Activated CD8-positive, alpha-beta memory T cell treated with anti-CD3 and anti-CD28 coated beads, Interleukin-2, amount 50 U/mL, for 48 hours (primary cell): ENCODE results near the gene CACNA1A.

ENCODE experiments used
- DNase-seq: peaks from one replicate; pipeline ENCODE4 v3.0.0-alpha.2; 2020

Gene CACNA1A

DNA sequence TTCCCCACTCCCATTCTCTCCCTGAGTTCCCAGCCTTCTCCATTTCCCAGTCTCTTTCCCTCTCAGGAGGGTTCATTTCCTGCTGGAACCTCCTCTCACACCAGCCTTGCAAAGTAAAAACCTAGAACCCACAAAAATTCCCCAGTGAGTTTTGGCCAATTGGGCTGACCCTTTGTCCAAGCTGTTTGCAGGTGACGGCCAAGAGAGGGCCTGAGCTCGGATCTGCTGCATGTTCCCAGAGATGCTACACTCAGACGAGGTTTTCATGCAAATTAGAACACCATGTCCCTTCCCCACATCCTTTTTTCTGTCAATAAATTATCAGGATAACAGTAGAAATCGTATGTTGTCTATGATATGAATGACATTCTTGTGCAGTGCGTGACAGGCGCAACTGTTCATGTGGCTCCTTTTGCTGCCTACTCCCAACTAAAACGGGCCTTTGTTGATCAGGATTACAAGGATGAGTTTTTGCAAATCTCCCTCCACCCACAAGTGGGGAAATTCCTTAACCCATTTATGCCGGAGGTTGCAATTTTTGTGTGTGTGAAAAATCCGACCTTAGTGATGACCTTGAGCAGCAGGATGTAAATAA lies 149.5 kb downstream of the CACNA1A start:
- DNase-seq = no peak

DNA sequence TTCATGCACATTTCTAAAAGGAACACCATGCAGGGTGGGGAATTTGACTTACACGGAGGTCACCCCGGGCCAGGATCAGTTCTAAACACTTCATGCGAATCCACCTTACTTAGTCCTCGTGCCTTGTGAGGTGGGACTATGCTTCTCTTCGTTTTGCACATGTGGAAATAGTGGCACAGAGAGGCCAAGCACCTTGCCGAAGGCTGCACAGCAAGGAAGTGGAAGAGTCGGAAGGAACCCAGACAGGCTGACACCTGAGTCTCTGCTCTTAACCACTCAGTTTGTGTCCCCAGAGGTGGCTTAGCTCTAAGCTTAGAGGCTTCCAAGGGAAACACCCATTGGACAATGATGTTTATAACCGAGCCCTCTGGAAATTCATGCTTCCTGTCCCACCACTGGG lies 150.1 kb downstream of the CACNA1A start:
- no peak for DNase-seq

DNA sequence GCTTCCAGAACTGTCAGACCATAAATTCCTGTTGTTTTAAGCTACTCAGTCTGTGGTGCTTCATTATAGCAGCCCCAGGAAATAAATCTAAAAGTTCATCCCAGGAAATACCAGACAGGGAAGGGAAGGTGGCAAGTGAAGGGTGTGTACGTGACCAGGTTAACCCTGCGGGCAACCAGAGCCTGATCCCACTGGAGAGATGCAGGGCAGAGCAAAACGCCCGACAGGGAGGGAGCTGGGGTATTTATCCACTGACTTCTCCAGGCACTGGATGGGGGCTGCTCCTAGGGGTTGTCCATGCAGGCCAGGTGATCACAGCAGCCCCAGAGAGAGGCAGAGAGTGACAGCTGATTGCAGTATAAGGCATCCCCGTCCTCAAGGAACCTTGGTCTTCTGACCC lies 150.9 kb downstream of the CACNA1A start:
- no peak for DNase-seq

DNA sequence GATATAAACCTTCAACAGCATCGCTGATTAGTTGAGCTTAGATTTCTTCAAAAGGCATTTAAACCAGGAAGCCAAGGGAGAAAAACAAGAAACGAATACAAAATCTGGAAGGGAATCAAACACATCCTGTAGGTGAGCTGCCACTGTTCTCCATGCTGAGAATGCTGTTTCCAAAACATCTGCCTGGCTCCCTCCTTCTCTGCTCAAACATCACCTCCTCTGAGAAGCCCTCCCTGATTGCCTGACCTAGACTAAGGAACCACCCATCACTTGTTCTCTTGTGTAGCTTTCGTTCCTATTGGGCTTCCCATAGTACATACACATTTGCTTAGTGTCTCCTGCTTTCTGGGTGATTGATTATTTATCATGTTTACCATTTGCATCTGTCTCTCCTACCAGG lies 152.7 kb downstream of the CACNA1A start:
- DNase-seq = no peak

DNA sequence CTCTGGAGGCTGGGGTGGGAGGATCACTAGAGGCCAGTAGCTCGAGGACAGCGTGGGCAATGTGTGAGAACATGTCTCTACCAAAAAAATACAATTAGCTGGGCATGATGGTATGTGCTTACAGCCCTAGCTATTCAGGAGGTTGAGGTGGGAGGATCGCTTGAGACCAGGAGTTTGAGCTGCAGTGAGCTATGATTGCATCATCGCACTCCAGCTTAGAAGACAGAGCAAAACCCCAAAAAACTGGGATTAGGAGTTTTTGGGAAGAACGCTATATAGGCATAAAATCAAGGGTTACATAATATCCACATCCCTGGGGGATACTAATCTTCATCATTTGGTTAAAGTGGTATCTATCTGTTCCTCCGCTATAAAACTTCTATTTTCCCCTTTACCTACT lies 155.5 kb downstream of the CACNA1A start:
- DNase-seq = no peak

DNA sequence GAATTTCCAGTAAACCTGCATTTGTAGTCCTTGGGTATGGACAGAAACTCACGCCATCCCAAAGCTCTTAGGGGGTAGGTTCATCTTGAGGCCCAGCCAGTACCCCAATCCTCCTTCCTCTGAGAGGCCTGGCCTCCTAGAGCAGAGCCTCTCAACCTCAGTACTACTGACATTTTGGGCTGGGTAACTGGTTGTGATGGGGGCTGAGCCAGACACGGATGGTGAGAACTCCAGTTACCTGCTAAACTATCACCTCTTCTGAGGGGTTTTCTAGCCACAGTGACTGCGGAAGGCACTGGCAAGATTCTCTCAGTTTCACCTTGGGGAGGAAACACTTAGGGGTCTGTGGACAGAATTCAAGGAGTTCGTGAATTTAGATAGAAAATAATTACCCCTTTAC lies 156.2 kb downstream of the CACNA1A start:
- DNase-seq = no peak

DNA sequence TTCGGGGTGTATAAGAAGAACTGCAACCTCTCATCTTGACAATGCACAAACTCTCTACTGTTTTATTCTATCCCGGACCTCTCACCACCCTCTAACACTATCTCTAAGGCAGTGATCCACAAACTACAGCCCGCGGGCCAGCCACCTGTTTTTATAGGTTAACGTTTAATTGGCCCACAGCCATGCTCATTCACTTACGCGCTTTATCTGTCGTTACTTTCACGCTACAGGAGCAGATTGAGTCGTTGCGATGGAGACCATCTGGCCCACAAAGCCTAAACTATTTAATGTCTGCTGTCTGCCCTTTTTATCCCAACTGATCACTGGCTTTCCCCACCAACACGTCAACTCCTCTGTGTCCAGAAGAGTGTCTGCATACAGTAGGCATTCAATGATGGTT lies 158.9 kb downstream of the CACNA1A start:
- DNase-seq = no peak

DNA sequence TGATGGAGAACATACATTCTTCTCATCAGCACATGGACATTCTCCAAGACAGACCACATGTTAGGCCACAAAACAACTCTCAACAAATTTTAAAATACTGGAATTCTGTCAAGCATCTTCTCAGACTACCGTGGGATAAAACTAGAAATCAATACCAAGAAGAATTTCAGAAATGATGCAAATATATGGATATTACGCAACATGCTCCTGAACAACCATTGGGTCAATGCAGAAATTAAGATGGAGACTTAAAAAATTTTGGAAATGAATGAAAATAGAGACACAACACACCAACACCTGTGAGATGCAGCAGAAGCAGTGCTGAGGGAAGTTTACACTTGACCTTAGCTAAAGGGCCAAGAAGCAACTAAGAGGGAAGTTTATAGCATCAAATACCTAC lies 162.8 kb downstream of the CACNA1A start:
- DNase-seq = no peak

DNA sequence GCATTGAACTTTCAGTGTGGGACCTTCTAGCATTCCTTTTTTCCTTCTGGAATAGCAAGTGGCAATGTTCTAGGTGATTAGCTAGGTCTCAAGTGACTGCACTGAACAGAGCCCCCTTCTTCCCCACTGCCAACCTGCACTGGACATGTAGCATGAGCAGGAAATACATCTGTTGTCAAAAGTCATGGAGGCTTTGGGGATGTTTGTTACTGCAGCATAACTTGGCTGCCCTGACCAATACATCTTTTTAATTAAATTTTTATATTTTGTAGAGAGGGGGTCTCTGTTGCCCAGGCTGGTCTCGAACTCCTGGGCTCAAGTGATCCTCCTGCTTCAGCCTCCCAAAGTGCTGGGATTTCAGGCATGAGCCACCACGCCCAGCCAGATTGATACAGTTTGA lies 163.6 kb downstream of the CACNA1A start:
- no peak for DNase-seq

DNA sequence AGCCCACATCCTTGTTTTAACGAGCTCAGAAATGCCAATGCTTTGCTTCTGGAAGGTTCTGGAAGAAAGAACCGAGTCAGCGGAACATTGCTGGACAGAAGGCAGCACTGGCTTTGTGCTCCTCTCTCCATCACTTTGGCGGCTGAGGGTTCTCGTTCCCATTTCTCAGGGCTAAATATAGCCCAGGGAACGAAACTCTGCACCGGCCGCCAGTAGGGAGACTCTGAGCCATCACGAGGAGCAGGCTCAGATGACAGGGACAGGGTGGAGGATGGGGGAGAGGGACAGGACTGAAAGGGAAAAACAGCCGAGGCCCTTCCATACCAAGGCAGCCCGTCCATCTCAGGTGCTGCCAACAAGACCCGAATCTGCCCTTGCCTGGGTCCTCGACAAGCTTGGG lies 166.4 kb downstream of the CACNA1A start:
- no peak for DNase-seq

DNA sequence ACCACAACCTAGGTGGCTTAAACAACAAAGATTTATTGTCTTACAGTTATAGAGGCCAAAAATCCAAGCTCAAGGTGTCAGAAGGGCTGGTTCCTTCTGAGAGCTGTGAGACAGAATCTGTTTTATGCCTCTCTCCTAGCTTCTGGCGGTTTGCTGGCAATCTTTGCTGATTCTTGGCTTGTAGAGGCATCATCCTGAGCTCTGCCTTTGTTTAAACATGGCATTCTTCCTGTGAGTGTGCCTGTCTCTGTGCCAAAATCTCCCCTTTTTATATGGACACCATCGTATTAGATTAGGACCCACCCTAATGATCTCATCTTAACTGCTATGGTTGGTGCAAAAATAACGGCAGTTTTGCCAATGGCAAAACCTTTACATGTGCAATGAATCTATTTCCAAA lies 169.1 kb downstream of the CACNA1A start:
- DNase-seq = no peak

DNA sequence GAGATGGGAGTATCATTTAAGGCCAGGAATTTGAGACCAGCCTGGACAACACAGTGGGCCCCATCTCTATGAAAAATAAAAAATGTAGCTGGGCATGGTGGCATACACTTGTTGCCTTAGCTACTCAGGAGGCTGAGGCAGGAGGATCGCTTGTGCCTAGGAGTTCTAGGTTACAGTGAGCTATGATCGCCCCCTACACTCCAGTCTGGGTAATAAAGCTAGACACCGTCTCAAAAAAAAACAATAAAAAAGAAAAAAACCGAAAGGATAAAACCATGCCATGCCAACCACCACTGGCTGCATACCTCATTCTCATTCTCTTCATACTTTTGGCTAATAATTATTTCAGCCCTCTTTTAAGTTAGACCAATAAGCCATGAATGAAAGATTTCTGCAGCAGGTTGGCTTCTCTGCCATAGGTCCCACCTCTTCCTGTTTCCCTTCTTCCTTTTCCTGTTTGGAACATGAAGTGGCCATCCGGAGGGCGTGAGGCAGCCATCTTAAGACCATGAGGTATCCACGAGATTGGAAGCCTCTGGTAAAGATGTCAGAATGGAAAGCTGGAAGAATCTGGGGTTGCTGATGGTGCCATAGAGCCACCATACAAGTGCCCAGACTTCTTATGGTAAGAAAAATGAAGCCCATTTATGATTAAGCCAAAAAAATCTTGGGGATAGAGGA lies 171.3 kb downstream of the CACNA1A start:
- DNase-seq = no peak

DNA sequence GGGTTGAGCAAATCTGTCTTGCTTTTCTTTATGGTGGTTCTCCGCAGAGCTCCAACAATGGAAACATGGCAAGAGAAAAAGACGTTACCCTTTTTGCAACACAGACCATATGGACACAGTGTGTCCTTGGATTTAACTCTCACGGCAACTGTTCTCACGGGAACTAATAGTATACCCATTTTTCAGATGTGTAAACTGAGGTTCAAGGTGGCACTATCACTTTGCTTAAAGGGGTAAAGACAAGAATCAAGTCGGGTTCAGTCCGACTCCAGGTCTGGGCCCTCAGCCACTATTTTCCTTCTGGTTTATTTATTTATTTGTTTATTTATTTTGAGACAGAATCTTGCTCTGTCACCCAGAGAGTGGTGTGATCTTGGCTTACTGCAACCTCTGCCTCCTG lies 176.0 kb downstream of the CACNA1A start:
- no peak for DNase-seq

DNA sequence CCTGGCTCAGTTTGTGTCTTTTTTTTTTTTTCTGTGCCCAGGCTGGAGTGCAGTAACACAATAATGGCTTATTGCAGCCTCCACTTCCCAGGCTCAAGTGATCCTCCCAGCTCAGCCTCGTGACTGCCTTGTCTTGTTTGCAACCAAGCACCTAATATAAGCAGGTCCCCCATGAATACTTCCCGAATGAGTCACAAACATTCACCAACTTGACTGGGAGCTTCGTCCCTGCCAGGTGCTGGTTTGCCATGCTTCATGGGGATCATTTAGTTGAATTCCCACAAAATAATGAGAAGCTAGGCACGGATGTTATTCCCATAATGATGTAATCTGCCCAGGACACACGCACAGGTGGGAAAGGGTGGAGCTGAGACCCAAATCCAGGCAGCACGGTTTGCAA lies 176.5 kb downstream of the CACNA1A start:
- DNase-seq = no peak

DNA sequence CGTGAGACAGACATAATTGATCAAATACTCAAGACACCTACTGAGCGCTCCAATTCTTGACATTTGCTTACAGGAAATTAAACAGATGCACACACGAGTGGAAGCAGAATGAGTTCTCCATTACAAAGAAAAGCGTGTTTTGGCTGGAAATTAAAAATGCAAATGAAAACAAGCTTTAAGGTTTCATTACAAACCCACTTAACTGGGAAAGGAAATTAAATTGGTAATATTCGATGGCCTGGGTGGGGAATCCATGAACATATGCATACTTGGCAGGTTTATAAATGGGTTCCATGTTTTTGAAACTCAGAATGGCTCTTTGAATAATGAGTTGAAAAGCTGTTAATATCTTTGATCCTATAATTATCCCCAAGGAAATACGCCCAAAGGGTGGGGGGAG lies 178.0 kb downstream of the CACNA1A start:
- no peak for DNase-seq

DNA sequence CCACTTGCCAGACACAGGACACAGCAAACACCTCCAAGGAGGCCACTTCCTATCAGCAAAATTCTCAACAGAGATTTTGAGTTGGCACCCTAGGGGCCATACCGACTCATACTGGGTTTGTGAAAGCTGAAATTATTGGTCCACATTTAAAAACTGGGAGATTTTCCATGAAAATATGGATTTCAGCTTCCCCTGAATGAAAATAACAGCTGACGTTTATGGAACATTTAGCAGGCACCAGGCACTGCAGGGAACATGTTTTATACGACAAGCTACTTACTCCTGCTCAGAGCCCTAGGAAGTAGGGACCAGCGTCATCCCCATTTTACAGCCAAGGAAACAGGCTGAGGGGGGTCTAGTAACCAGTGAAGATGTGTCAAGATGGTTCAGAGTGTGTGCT lies 186.8 kb downstream of the CACNA1A start:
- no peak for DNase-seq

DNA sequence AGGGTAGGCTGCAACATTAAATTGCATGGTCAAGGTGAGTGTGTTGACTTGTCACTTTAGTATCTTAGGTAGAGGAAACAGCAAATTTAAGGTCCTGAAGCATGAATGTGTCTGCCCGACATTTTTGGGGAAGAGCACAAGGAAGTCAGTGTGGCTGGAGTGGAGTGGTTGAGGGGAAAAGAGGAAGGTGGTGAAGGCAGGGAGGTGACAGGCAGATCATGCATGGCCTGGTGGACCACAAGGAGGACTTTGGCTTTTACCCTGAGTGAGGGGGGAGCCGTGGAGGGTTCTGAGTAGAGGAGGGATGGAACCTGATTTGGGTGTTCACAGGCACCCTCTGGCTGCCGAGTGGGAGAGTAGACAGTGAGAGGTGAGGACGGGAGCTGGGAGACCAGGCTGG lies 188.1 kb downstream of the CACNA1A start:
- DNase-seq = no peak

DNA sequence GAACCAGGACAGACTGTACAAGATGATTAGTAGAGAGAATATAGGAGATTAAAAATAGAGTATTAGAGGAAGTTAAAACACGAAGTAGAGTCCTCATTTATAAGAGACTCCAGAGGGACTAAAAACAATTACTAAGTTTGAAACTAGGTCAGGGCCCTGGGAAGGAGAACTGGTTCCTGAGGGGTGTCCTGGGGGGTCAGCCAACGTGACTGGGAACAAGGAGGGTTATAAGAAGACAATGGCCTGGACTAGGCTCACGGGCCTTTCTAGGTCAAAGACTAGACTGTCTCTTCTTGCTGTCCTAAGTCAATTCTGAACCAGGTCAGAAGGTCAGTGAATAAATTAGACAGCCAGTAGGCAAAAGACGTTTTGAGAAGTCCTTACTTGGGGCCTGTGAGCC lies 190.8 kb downstream of the CACNA1A start:
- no peak for DNase-seq

DNA sequence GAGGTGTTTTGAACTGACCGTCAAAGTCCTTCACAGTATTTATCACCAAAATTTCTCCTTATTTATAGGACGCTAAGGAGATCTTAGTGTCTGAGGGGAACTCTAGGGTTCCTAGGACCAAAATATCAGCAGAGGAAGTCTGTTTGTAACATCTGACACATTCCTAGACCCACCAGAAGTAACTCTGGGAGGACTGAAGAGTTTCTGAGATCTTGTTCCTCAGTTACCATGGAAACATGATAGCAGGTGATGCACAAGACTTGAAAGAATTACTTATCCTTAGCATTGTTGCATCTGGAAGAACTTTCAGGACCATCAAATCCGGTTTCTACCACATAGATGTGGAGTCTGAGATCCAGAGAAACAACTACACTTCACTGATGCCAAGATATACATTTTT lies 191.5 kb downstream of the CACNA1A start:
- DNase-seq = no peak

DNA sequence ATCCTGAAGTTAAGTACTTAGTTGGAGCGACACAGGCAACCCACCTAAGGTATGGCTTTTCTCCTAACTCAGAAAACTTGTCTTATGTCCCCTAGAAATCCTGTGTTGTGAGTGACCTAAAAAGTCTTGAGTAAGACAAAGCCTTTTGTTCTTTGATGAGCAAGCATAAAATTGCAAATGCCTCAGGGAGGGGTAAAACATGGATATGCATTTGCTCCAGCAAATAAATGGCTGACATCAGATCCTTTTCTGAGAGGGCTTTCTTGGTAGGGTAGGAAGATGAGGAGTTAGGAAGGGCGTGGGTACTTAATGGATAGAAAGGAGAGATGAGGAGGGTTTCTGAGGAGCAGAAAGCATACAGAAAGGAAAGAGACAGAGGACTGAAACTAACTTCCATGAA lies 192.4 kb downstream of the CACNA1A start:
- no peak for DNase-seq

DNA sequence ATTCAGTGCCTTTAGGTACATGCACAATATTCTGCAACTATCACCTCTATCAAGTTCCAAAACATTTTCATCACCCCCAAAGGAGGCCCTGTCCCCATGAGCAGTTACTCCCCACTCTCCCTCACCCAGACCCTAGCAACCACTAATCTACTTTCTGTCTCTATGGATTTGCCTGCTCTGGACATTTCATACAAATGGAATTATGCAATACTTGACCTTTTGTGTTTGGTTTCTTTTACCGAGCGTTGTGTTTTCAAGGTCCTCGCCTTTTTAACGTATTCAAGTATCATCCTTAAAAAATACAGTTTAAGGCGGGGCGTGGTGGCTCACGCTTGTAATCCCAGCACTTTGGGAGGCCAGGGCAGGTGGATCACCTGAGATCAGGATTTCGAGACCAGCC lies 196.4 kb downstream of the CACNA1A start:
- DNase-seq = no peak

DNA sequence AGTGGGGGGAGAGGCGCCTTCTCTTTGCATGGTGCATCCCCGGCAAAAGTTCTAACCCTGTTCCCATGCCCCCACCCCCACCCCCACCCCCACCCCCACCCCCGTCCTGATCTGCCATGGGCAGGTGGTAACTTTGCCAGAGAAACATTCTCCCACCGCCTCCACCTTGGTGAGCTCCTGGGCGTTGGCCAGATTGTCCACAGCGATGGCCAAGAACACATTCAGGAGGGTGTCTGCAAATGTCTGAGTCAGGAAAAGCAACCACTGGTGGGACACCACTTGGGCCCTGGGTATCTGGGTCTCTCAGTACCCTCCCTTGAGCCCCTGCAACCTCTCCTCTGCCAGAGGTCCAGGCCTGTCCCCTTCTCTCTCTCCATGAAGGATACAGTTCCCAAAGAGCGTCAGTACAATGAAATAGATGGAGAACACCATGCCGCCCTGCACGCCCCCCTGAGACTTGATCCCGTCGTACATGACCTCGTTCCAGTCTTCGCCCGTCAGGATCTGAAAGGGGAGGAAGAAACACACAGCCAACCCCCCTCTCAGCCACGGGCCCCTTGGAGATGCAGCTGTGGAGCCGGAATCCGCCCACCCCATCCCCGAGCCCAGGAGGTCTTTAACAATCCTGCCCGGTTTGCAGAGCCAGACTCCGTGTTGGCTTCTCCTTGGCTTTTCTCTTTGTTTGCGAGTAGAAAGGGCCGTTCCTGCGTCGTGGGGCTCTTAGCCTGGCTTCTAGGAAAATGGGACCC lies 202.7 kb downstream of the CACNA1A start:
- no peak for DNase-seq

DNA sequence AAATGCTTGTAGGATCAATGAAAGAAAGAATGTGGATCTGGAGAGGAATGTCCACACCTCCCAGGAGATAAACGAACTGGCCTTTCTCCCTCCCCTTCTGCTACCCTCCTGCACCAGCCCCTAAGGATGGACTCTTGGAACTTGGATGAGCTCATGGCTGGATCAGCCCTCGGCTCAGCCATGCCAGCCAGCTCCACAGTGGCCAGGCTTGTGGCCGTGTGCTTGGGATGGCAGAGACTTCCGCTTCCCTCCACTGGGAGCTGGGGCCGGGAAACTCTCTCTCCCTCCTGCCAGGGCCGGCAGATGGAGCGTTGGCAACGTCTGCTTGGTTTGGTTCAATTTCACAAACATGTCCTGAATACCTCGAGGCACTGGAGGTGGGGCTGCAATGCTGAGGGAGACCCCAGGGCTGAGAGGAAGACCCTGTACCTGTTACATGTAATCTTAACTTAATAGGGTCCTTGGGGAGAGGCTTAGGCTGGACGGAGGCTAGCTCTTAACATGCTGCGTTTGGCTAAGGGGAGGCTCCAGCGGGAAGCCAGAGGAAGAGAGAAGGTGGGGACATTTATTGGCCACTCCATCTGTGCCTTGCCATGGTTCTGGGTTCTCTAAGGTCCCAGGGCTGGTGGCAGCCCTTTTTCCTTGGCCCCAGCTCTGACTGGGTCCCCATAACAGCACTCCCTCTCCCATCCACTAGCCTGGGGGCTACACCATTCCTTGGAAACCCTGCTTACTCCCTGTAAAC lies 203.6 kb downstream of the CACNA1A start:
- DNase-seq = no peak
